SH-SY5Y (cell line): Measurements from ENCODE around the gene WAC.

Source experiments
- GATA2 ChIP-seq: IDR thresholded peaks from 2 replicates; pipeline ENCODE4 v1.6.1; 2011; ENCODE audit warnings: mild to moderate bottlenecking, low read depth, low read length
- GATA3 ChIP-seq: IDR thresholded peaks from 2 replicates; pipeline ENCODE4 v1.6.1; 2011; ENCODE audit warnings: low read depth, mild to moderate bottlenecking, low read length, moderate library complexity

DNA sequence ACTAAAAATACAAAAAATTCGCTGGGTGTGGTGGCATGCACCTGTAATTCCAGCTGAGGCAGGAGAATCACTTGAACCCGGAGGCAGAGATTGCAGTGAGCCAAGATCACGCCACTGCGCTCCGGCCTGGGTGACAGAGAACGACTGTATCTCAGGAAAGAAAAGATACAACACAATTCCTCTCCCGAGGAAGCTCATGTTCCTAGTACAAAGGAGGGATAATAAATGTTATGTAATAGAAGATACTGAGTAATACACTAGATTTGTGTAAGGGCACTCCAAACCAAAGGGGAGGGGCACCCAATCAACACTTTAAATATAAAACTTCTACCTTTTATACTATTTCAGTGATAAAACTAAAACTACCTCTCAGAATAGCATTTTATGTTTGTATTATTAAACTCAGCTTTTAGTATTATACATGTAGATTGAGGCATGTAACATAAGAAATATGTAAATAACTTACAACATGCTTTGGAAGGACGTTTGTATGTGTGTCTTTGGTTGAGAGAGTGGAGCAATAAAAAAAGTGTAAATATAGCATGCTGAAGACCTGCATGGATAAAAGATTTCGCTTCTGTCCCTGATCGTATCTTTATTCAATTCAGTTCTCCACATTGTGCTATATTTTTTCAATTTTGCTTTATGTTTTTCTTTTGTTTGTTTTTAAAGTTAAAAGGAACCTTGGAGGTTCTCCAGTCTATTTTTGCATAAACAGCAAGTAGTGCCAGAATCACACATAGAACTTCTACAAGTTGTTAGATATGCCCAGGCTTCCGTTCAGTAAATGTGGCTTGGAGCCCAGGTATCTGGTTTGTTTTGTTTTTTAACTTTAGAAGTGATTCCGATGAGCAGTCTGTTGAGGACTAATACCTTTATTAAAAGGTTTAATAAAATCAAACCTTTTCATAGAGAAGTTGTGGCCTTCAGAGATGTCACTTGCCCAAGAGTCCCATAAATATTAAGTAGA is 71.9 kb downstream of the WAC start:
- TF ChIP-seq GATA2 (no peak), GATA3 (no peak)
